HL-60 (cell line): ENCODE measurements around the gene GPR153.

Experiments
- TF ChIP-seq, protein P1 (sequence below): IDR thresholded peaks from one replicate; pipeline ENCODE4 v1.5.1; 2011; ENCODE audit warnings: low read length, control low read depth, inconsistent platforms; ENCODE audit not compliant: insufficient read depth
- TF ChIP-seq, protein P2 (sequence below): IDR thresholded peaks from 2 replicates; pipeline ENCODE4 v1.6.1; 2012; ENCODE audit warnings: low read depth; ENCODE audit not compliant: insufficient replicate concordance

DNA sequence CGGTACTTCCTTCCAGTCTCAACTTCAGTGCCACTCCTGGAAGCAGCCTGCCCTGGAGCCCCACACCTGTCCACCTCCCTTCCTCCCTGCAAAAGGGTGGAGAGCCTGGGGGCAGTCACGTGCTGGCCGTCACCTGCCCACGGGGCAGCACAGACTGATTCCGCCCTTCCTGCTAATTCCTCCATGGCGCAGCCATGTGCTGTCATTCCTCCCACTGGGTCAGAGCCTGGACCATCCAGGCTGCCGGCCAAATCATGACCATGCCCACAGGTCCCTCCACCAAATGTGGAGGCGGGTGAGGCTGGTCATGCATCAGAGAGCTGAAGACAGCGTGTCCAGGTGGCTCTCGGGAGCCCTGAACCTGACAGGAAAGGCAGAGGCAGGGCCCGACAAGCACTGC is 24.4 kb upstream of the GPR153 start:
- TF ChIP-seq, protein P1, sequence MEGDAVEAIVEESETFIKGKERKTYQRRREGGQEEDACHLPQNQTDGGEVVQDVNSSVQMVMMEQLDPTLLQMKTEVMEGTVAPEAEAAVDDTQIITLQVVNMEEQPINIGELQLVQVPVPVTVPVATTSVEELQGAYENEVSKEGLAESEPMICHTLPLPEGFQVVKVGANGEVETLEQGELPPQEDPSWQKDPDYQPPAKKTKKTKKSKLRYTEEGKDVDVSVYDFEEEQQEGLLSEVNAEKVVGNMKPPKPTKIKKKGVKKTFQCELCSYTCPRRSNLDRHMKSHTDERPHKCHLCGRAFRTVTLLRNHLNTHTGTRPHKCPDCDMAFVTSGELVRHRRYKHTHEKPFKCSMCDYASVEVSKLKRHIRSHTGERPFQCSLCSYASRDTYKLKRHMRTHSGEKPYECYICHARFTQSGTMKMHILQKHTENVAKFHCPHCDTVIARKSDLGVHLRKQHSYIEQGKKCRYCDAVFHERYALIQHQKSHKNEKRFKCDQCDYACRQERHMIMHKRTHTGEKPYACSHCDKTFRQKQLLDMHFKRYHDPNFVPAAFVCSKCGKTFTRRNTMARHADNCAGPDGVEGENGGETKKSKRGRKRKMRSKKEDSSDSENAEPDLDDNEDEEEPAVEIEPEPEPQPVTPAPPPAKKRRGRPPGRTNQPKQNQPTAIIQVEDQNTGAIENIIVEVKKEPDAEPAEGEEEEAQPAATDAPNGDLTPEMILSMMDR = no peak
- TF ChIP-seq, protein P2, sequence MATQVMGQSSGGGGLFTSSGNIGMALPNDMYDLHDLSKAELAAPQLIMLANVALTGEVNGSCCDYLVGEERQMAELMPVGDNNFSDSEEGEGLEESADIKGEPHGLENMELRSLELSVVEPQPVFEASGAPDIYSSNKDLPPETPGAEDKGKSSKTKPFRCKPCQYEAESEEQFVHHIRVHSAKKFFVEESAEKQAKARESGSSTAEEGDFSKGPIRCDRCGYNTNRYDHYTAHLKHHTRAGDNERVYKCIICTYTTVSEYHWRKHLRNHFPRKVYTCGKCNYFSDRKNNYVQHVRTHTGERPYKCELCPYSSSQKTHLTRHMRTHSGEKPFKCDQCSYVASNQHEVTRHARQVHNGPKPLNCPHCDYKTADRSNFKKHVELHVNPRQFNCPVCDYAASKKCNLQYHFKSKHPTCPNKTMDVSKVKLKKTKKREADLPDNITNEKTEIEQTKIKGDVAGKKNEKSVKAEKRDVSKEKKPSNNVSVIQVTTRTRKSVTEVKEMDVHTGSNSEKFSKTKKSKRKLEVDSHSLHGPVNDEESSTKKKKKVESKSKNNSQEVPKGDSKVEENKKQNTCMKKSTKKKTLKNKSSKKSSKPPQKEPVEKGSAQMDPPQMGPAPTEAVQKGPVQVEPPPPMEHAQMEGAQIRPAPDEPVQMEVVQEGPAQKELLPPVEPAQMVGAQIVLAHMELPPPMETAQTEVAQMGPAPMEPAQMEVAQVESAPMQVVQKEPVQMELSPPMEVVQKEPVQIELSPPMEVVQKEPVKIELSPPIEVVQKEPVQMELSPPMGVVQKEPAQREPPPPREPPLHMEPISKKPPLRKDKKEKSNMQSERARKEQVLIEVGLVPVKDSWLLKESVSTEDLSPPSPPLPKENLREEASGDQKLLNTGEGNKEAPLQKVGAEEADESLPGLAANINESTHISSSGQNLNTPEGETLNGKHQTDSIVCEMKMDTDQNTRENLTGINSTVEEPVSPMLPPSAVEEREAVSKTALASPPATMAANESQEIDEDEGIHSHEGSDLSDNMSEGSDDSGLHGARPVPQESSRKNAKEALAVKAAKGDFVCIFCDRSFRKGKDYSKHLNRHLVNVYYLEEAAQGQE = no peak
